ENCODE measurements around the gene NUMA1. TPM values are rescaled to one million over a fixed set of nuclear protein-coding genes. Genes with fewer than 3 reads are reported as not detected.

Gene NUMA1
- total RNA-seq, 1 donor from 2014 or later: 191 TPM

- no peak for DNase-seq
These were observed 124.4 kb downstream of the NUMA1 start for GRCh38 chr11:71955898-71956456.

Small RNA genes lying within 50 kb of the gene (small RNA-seq; reads per million reads assigned to genes)
- gene MIR3165 (ENCODE audit: low replicate concordance) (not detected), gene RNU6-72P (ENCODE audit: low replicate concordance) (not detected)

Other genes starting within 250 kb of the NUMA1 start
- not detected for gene DEFB108B, start 247.3 kb downstream of the NUMA1 start, total RNA-seq
- gene DEFB131B, start 202.1 kb downstream of the NUMA1 start, total RNA-seq: not detected
- 14.1 TPM for gene XNDC1N, start 151.9 kb downstream of the NUMA1 start, total RNA-seq
- 23.7 TPM for gene RNF121, start 151.5 kb downstream of the NUMA1 start, total RNA-seq
- 3.7 TPM for gene IL18BP, start 81.6 kb downstream of the NUMA1 start, total RNA-seq
- 2.4 TPM for gene LRRC51, start 308 bp upstream of the NUMA1 start, total RNA-seq
- 34.1 TPM for gene LAMTOR1, start 22.8 kb upstream of the NUMA1 start, total RNA-seq
- gene TOMT, start 25.4 kb upstream of the NUMA1 start, total RNA-seq: not detected
- gene ANAPC15, start 32.2 kb upstream of the NUMA1 start, total RNA-seq: 9.7 TPM
- gene FOLR3, start 55.2 kb upstream of the NUMA1 start, total RNA-seq: 0.59 TPM
- 0.69 TPM for gene FOLR1, start 111.6 kb upstream of the NUMA1 start, total RNA-seq
- gene FOLR2, start 136.3 kb upstream of the NUMA1 start, total RNA-seq: 25.7 TPM
- gene INPPL1, start 144.2 kb upstream of the NUMA1 start, total RNA-seq: 37.7 TPM
- gene PHOX2A, start 163.6 kb upstream of the NUMA1 start, total RNA-seq: not detected

Data from skin of body (tissue), 3 donors.